Neural cell (in vitro differentiated cells): ENCODE data around the gene CDH4.

Experiments used
- POLR2AphosphoS5 ChIP-seq: IDR thresholded peaks from 2 replicates; pipeline ENCODE4 v1.6.1; 2012
- TF ChIP-seq, protein P1 (sequence below): fragments of 450-650 bp; IDR thresholded peaks from 2 replicates; pipeline ENCODE4 v1.5.1; 2014; ENCODE audit warnings: antibody characterized with exemption, mild to moderate bottlenecking, moderate library complexity; ENCODE audit not compliant: poor library complexity, severe bottlenecking
- TF ChIP-seq, protein P2 (sequence below): IDR thresholded peaks from 2 replicates; pipeline ENCODE4 v1.6.1; 2012; ENCODE audit warnings: borderline replicate concordance

DNA sequence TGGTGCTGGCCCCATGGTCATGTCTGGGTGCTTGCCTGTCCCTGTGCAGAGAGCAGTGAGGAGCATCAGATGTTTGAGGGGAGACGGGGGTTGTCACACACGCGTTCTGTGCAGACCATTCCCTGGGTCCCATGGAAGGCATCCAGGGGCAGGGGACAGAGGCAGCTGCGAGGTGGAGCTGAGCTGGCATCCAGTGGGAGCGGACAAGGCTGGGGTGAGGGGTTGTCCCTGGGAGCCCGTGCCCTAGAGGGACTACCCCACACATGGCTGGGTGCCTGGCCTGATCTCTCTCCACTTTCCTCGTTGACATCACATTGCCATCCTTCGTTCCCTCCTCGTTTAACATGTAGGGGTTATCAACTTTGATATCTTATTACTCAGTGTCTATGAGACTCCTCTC is 331.3 kb downstream of the CDH4 start:
- TF ChIP-seq, protein P1, sequence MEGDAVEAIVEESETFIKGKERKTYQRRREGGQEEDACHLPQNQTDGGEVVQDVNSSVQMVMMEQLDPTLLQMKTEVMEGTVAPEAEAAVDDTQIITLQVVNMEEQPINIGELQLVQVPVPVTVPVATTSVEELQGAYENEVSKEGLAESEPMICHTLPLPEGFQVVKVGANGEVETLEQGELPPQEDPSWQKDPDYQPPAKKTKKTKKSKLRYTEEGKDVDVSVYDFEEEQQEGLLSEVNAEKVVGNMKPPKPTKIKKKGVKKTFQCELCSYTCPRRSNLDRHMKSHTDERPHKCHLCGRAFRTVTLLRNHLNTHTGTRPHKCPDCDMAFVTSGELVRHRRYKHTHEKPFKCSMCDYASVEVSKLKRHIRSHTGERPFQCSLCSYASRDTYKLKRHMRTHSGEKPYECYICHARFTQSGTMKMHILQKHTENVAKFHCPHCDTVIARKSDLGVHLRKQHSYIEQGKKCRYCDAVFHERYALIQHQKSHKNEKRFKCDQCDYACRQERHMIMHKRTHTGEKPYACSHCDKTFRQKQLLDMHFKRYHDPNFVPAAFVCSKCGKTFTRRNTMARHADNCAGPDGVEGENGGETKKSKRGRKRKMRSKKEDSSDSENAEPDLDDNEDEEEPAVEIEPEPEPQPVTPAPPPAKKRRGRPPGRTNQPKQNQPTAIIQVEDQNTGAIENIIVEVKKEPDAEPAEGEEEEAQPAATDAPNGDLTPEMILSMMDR: no peak
- TF ChIP-seq POLR2AphosphoS5: no peak
- TF ChIP-seq, protein P2, sequence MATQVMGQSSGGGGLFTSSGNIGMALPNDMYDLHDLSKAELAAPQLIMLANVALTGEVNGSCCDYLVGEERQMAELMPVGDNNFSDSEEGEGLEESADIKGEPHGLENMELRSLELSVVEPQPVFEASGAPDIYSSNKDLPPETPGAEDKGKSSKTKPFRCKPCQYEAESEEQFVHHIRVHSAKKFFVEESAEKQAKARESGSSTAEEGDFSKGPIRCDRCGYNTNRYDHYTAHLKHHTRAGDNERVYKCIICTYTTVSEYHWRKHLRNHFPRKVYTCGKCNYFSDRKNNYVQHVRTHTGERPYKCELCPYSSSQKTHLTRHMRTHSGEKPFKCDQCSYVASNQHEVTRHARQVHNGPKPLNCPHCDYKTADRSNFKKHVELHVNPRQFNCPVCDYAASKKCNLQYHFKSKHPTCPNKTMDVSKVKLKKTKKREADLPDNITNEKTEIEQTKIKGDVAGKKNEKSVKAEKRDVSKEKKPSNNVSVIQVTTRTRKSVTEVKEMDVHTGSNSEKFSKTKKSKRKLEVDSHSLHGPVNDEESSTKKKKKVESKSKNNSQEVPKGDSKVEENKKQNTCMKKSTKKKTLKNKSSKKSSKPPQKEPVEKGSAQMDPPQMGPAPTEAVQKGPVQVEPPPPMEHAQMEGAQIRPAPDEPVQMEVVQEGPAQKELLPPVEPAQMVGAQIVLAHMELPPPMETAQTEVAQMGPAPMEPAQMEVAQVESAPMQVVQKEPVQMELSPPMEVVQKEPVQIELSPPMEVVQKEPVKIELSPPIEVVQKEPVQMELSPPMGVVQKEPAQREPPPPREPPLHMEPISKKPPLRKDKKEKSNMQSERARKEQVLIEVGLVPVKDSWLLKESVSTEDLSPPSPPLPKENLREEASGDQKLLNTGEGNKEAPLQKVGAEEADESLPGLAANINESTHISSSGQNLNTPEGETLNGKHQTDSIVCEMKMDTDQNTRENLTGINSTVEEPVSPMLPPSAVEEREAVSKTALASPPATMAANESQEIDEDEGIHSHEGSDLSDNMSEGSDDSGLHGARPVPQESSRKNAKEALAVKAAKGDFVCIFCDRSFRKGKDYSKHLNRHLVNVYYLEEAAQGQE: no peak
